HepG2 (cell line): ENCODE data around the gene FGD2.

ENCODE experiments used
- BRCA1 ChIP-seq: sonication (generic); formaldehyde crosslinking; IDR thresholded peaks from 2 replicates; pipeline ENCODE4 v1.4.0; 2020; ENCODE audit warnings: missing genetic modification reagents
- CTCF ChIP-seq: sonication (generic); formaldehyde crosslinking; IDR thresholded peaks from 2 replicates; pipeline ENCODE4 v1.5.0; 2020; ENCODE audit warnings: mild to moderate bottlenecking, missing genetic modification reagents, moderate library complexity
- KLF6 ChIP-seq: IDR thresholded peaks from 2 replicates; pipeline ENCODE4 v1.8.0; 2016; ENCODE audit warnings: missing biosample characterization, missing genetic modification reagents
- NBN ChIP-seq: fragments of 450-650 bp; conservative IDR thresholded peaks from 2 replicates; pipeline ENCODE4 v1.6.1; 2017
- POLR2AphosphoS5 ChIP-seq: IDR thresholded peaks from 2 replicates; pipeline ENCODE4 v1.6.1; 2012; ENCODE audit warnings: low read depth, low read length
- SNAPC5 ChIP-seq: sonication (generic); formaldehyde crosslinking; IDR thresholded peaks from 2 replicates; pipeline ENCODE4 v1.8.1; 2023; ENCODE audit warnings: mild to moderate bottlenecking, missing genetic modification reagents, borderline replicate concordance
- TP53 ChIP-seq: sonication (generic); formaldehyde crosslinking; conservative IDR thresholded peaks from 2 replicates; pipeline ENCODE4 v1.4.0; 2020; ENCODE audit warnings: missing genetic modification reagents
- ZKSCAN1 ChIP-seq: fragments of 150-350 bp; IDR thresholded peaks from 2 replicates; pipeline ENCODE4 v1.6.1; 2014; ENCODE audit warnings: low read length
- ZMAT5 ChIP-seq: sonication (generic); formaldehyde crosslinking; IDR thresholded peaks from 2 replicates; pipeline ENCODE4 v1.5.0; 2020; ENCODE audit warnings: mild to moderate bottlenecking, low read depth, missing genetic modification reagents, borderline replicate concordance
- TF ChIP-seq, protein P1 (sequence below): sonication (generic); formaldehyde crosslinking; IDR thresholded peaks from 2 replicates; pipeline ENCODE4 v1.5.0; 2020; ENCODE audit warnings: missing genetic modification reagents
- TF ChIP-seq, protein P2 (sequence below): sonication (generic); formaldehyde crosslinking; conservative IDR thresholded peaks from 2 replicates; pipeline ENCODE4 v1.4.0; 2020; ENCODE audit warnings: missing genetic modification reagents

GRCh38 chr6:36989264-36989663, 16.2 kb upstream of the FGD2 start:
- TF ChIP-seq CTCF (CRISPR knock-in tag) (no peak), NBN (no peak), SNAPC5 (CRISPR knock-in tag) (no peak), POLR2AphosphoS5 (no peak), TP53 (CRISPR knock-in tag) (no peak), ZMAT5 (CRISPR knock-in tag) (no peak), KLF6 (no peak), BRCA1 (no peak), ZKSCAN1 (no peak)
- TF ChIP-seq, protein P1, sequence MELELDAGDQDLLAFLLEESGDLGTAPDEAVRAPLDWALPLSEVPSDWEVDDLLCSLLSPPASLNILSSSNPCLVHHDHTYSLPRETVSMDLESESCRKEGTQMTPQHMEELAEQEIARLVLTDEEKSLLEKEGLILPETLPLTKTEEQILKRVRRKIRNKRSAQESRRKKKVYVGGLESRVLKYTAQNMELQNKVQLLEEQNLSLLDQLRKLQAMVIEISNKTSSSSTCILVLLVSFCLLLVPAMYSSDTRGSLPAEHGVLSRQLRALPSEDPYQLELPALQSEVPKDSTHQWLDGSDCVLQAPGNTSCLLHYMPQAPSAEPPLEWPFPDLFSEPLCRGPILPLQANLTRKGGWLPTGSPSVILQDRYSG (CRISPR knock-in tag) = no peak
- TF ChIP-seq, protein P2, sequence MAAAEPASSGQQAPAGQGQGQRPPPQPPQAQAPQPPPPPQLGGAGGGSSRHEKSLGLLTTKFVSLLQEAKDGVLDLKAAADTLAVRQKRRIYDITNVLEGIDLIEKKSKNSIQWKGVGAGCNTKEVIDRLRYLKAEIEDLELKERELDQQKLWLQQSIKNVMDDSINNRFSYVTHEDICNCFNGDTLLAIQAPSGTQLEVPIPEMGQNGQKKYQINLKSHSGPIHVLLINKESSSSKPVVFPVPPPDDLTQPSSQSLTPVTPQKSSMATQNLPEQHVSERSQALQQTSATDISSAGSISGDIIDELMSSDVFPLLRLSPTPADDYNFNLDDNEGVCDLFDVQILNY (CRISPR knock-in tag) = no peak
